GM21619 (cell line): Measurements from ENCODE around the gene RPS6KB2.

Experiments
- ATAC-seq: cut with Tn5 transposase; IDR thresholded peaks from one replicate; pipeline ENCODE4 v1.9.1; 2021; ENCODE audit not compliant: unreplicated experiment

Gene RPS6KB2

GRCh38 chr11:67428052-67429001, at the start of gene RPS6KB2:
Gene RPS6KB2, plus strand, starts transcription at chr11:67428494. Its CDS starts 52 bp downstream, at chr11:67428546.
- ATAC-seq: peak; percentile 64

GRCh38 chr11:67378544-67378943, 49.8 kb upstream of the RPS6KB2 start:
- no peak for ATAC-seq

- ATAC-seq: no peak
Measured at GRCh38 chr11:67379061-67380058, 48.9 kb upstream of the RPS6KB2 start.

GRCh38 chr11:67381244-67381972, 46.9 kb upstream of the RPS6KB2 start:
- no peak for ATAC-seq

- no peak for ATAC-seq
Measured at GRCh38 chr11:67382276-67383136, 45.8 kb upstream of the RPS6KB2 start.

- ATAC-seq: no peak
Measured at GRCh38 chr11:67384851-67385366, 43.4 kb upstream of the RPS6KB2 start.

GRCh38 chr11:67387069-67387468, 41.2 kb upstream of the RPS6KB2 start:
- no peak for ATAC-seq

- ATAC-seq: no peak
Measured at GRCh38 chr11:67387518-67387917, 40.8 kb upstream of the RPS6KB2 start.

GRCh38 chr11:67389477-67389876, 38.8 kb upstream of the RPS6KB2 start:
- ATAC-seq: no peak

GRCh38 chr11:67390947-67391303, 37.4 kb upstream of the RPS6KB2 start:
- no peak for ATAC-seq

GRCh38 chr11:67391304-67392182, 36.8 kb upstream of the RPS6KB2 start, which contains the start of gene RAD9A:
Gene RAD9A, plus strand, starts transcription at chr11:67391986. Its CDS starts 59 bp downstream, at chr11:67392045.
- ATAC-seq: peak; percentile 48

- peak; percentile 14 for ATAC-seq
Measured at GRCh38 chr11:67392183-67392715, 36.0 kb upstream of the RPS6KB2 start.

GRCh38 chr11:67393437-67393836, 34.9 kb upstream of the RPS6KB2 start:
- ATAC-seq: no peak

GRCh38 chr11:67393990-67394389, 34.3 kb upstream of the RPS6KB2 start:
- ATAC-seq: no peak

GRCh38 chr11:67395555-67396258, 32.6 kb upstream of the RPS6KB2 start:
- no peak for ATAC-seq

- no peak for ATAC-seq
Measured at GRCh38 chr11:67396259-67396581, 32.1 kb upstream of the RPS6KB2 start.

GRCh38 chr11:67396587-67397389, 31.5 kb upstream of the RPS6KB2 start:
- ATAC-seq: no peak
